ENCODE results near the gene HOPX.

GRCh38 chr4:56708146-56708545 lies 27.1 kb upstream of the HOPX start:
- TF ChIP-seq CTCF (IDR thresholded peaks at IDR 0.05) (no peak), POLR2A (IDR thresholded peaks at IDR 0.05) (no peak)
